ENCODE data around the gene BUD31. TPM values are rescaled to one million over a fixed set of nuclear protein-coding genes. Genes with fewer than 3 reads are reported as not detected.

BUD31 gene
- total and polyA plus RNA-seq, 2 of the 4 experiments (the other 2 are of a cell fraction) = 72.6 to 97.2 TPM

- H2BK5ac ChIP-seq (ENCODE audit: low read depth, low read length, poor library complexity, severe bottlenecking) = no peak overlapping the region
- no peak overlapping the region for H4K91ac ChIP-seq (ENCODE audit: insufficient read depth, low read depth, low read length)
- dilution Hi-C loops (cut with HindIII; ENCODE audit: low sequenced_read_pairs, unreplicated experiment) = no loop called here
- H3K79me1 ChIP-seq (ENCODE audit: low read depth in 1 of 2, low read length in 2 of 2) = peaks cover 0 to 13% of the 10 kb centered on the region in 2 experiments
- H3K4me2 ChIP-seq (ENCODE audit: low read depth, low read length) = no peak overlapping the region
- no peak overlapping the region for H4K8ac ChIP-seq (ENCODE audit: low read depth in 2 of 2, low read length in 2 of 2)
- H3K56ac ChIP-seq (ENCODE audit: extremely low read depth, insufficient read depth, low read length) = no peak overlapping the region
- no peak overlapping the region for H3K23ac ChIP-seq (ENCODE audit: low read depth, low read length)
- H2AFZ ChIP-seq (replicated peaks; ENCODE audit: low read length, poor library complexity) = no peak overlapping the region
- H3K9me3 ChIP-seq (ENCODE audit: control insufficient read depth, insufficient read depth, low read length) = no peaks in the 10 kb centered on the region
- H3K36me3 ChIP-seq (ENCODE audit: control insufficient read depth, insufficient read depth, low read length) = peaks cover 63% of the 10 kb centered on the region
- POLR2A ChIA-PET (ENCODE audit: unreplicated experiment) = no interaction called here
- CTCF ChIA-PET = no interaction called here
- no peak overlapping the region for H2BK20ac ChIP-seq (ENCODE audit: low read depth, low read length)
- no peak for TF ChIP-seq RFX5 (IDR thresholded peaks at IDR 0.05; ENCODE audit: low read depth, low read length)
- TF ChIP-seq, protein P1, sequence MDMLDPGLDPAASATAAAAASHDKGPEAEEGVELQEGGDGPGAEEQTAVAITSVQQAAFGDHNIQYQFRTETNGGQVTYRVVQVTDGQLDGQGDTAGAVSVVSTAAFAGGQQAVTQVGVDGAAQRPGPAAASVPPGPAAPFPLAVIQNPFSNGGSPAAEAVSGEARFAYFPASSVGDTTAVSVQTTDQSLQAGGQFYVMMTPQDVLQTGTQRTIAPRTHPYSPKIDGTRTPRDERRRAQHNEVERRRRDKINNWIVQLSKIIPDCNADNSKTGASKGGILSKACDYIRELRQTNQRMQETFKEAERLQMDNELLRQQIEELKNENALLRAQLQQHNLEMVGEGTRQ (IDR thresholded peaks at IDR 0.05; ENCODE audit: low read depth, low read length) = no peak
- TF ChIP-seq, protein P2, sequence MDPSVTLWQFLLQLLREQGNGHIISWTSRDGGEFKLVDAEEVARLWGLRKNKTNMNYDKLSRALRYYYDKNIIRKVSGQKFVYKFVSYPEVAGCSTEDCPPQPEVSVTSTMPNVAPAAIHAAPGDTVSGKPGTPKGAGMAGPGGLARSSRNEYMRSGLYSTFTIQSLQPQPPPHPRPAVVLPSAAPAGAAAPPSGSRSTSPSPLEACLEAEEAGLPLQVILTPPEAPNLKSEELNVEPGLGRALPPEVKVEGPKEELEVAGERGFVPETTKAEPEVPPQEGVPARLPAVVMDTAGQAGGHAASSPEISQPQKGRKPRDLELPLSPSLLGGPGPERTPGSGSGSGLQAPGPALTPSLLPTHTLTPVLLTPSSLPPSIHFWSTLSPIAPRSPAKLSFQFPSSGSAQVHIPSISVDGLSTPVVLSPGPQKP (IDR thresholded peaks at IDR 0.05; ENCODE audit: borderline replicate concordance, low read depth, low read length) = no peak
- no peak for TF ChIP-seq MAFK (IDR thresholded peaks at IDR 0.05; ENCODE audit: low read depth, low read length)
- TF ChIP-seq MAZ (IDR thresholded peaks at IDR 0.05; ENCODE audit: borderline replicate concordance, low read depth, low read length) = no peak
- no peak for TF ChIP-seq BHLHE40 (IDR thresholded peaks at IDR 0.05; ENCODE audit: low read depth, low read length)
- TF ChIP-seq SMC3 (IDR thresholded peaks at IDR 0.05; ENCODE audit: low read depth, low read length) = no peak
- no peak for TF ChIP-seq CHD1 (IDR thresholded peaks at IDR 0.05; ENCODE audit: low read depth, low read length)
- no peak for TF ChIP-seq CEBPB (IDR thresholded peaks at IDR 0.05; ENCODE audit: low read depth, low read length)
- no peaks in the 10 kb centered on the region for H3K9me1 ChIP-seq (ENCODE audit: insufficient read depth, low read length)
- H3K18ac ChIP-seq (ENCODE audit: low read depth, low read length) = no peak overlapping the region
- H4K5ac ChIP-seq (ENCODE audit: low read depth, low read length) = no peak overlapping the region
- in situ Hi-C loops (cut with MboI; ENCODE audit: low sequenced_read_pairs) = no loop called here
- H3K4me3 ChIP-seq (ENCODE audit: insufficient read depth, low read depth, low read length) = no peak overlapping the region
- no peak overlapping the region for H2BK120ac ChIP-seq (ENCODE audit: low read depth, low read length)
- no peak overlapping the region for H2BK15ac ChIP-seq (ENCODE audit: low read depth, low read length)
- no peak overlapping the region for H3K9ac ChIP-seq (ENCODE audit: low read depth, low read length)
- no peak overlapping the region for H2AK9ac ChIP-seq (replicated peaks; ENCODE audit: low read depth, low read length, poor library complexity)
- H4K20me1 ChIP-seq (ENCODE audit: insufficient read depth, low read length) = peaks cover 14% of the 10 kb centered on the region
- no peak overlapping the region for H3K27ac ChIP-seq (ENCODE audit: insufficient read depth, low read length)
- no peak for ATAC-seq (ENCODE audit: low read depth)
- no peaks in the 10 kb centered on the region for H3K4me1 ChIP-seq (ENCODE audit: control insufficient read depth, insufficient read depth, low read length)
- DNase-seq = no peak
- H3K4ac ChIP-seq (ENCODE audit: low read depth, low read length) = no peak overlapping the region
- intact Hi-C loops (cut with micrococcal nuclease) = no loop called here
- BruUV-seq (replicated peaks) = no TSS peak
- H2AK5ac ChIP-seq (ENCODE audit: low read depth, low read length) = no peak overlapping the region
- H3K27me3 ChIP-seq (ENCODE audit: control insufficient read depth, insufficient read depth, low read length) = no peaks in the 10 kb centered on the region
- no peak overlapping the region for H3K14ac ChIP-seq (replicated peaks; ENCODE audit: low read depth, low read length)
- WGBS, 2 experiments (ENCODE audit: extremely low coverage in 2 of 2, insufficient read length in 1 of 2) = 93% methylated on average over 9 of the region's 11 CpGs; no CpG with 5 or more reads in 1 of the 2 experiments
Observed at GRCh38 chr7:99422186-99422585, 13.4 kb downstream of the BUD31 start.

All from IMR-90 (cell line).